Lower lobe of right lung (tissue), 2 donors: ENCODE results near the gene FER1L5. TPM values are rescaled to one million over a fixed set of nuclear protein-coding genes. Genes with fewer than 3 reads are reported as not detected.

Experiments used
- ATAC-seq, 2 donors: fragments of 200-7000 bp; cut with Tn5 transposase; one replicate each; pipeline ENCODE4 v1.9.1; 2020 to 2022; ENCODE audit warnings: mild to moderate bottlenecking in 2 of 2, moderate library complexity in 2 of 2
- DNase-seq: peaks from one replicate; pipeline ENCODE4 v3.0.0-alpha.2; 2020
- H3K27ac ChIP-seq: fragments of 200-600 bp; one replicate; pipeline ENCODE4 v1.8.0; 2022
- H3K27me3 ChIP-seq: fragments of 200-600 bp; one replicate; pipeline ENCODE4 v1.8.0; 2022; ENCODE audit warnings: low read depth
- H3K36me3 ChIP-seq: fragments of 200-600 bp; one replicate; pipeline ENCODE4 v1.8.0; 2022; ENCODE audit warnings: mild to moderate bottlenecking
- H3K4me1 ChIP-seq: fragments of 200-600 bp; one replicate; pipeline ENCODE4 v1.8.0; 2022
- H3K4me3 ChIP-seq: fragments of 200-600 bp; one replicate; pipeline ENCODE4 v1.8.0; 2022; ENCODE audit warnings: mild to moderate bottlenecking
- H3K9me3 ChIP-seq: fragments of 200-600 bp; one replicate; pipeline ENCODE4 v1.8.0; 2022
- intact Hi-C: fragments of 100-400 bp; cut with DNase I; formaldehyde crosslinking; loops from one replicate; pipeline ENCODE4 v1.11.0; 2022
- total RNA-seq: library from RNA; stranded (reverse); fragmentation: NEBNext Ultra II Directional; extraction: Animal tissue kit (Norgen Biotek cat#: 25700); gene quantifications from one replicate; pipeline ENCODE4 v1.2.1, GENCODE V29; 2021
- TF ChIP-seq, protein P1 (sequence below): fragments of 200-600 bp; IDR thresholded peaks from one replicate; pipeline ENCODE4 v1.8.0; 2022; ENCODE audit warnings: antibody characterized with exemption, mild to moderate bottlenecking
- donor health status: DM: no; HTN: yes; CAD: no; lungs with severe emphysema.

The FER1L5 gene
- total RNA-seq, 1 donor from 2014 or later = 0.44 TPM

DNA sequence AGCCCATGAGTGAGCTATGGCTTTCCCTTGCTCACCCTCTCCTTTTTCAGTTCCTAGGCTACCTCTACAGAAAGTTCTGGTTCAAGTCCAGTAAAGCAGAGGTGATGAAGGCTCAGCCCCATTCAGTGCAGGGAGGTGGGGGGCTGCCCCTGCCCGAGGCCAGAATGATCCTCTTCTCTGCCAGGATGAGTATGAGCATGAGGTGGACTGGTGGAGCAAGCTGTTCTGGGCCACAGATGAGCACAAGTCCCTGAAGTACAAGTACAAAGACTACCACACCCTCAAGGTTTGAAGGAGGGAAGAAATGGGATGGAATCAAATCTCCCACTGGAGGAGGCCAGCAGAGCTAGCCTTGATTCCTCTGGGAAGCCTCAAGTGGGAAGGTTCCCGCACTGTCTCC, 54.9 kb downstream of the FER1L5 start:
- no peak for DNase-seq
- no peak for ATAC-seq
- intact Hi-C loops = no loop called here
- no peaks in the 10 kb centered on the region for H3K27me3 ChIP-seq
- H3K9me3 ChIP-seq = no peaks in the 10 kb centered on the region
- no peaks in the 10 kb centered on the region for H3K4me1 ChIP-seq
- H3K36me3 ChIP-seq = peaks cover 12% of the 10 kb centered on the region
- TF ChIP-seq, protein P1, sequence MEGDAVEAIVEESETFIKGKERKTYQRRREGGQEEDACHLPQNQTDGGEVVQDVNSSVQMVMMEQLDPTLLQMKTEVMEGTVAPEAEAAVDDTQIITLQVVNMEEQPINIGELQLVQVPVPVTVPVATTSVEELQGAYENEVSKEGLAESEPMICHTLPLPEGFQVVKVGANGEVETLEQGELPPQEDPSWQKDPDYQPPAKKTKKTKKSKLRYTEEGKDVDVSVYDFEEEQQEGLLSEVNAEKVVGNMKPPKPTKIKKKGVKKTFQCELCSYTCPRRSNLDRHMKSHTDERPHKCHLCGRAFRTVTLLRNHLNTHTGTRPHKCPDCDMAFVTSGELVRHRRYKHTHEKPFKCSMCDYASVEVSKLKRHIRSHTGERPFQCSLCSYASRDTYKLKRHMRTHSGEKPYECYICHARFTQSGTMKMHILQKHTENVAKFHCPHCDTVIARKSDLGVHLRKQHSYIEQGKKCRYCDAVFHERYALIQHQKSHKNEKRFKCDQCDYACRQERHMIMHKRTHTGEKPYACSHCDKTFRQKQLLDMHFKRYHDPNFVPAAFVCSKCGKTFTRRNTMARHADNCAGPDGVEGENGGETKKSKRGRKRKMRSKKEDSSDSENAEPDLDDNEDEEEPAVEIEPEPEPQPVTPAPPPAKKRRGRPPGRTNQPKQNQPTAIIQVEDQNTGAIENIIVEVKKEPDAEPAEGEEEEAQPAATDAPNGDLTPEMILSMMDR = no peak
- no peak overlapping the region for H3K4me3 ChIP-seq
- H3K27ac ChIP-seq = no peak overlapping the region

DNA sequence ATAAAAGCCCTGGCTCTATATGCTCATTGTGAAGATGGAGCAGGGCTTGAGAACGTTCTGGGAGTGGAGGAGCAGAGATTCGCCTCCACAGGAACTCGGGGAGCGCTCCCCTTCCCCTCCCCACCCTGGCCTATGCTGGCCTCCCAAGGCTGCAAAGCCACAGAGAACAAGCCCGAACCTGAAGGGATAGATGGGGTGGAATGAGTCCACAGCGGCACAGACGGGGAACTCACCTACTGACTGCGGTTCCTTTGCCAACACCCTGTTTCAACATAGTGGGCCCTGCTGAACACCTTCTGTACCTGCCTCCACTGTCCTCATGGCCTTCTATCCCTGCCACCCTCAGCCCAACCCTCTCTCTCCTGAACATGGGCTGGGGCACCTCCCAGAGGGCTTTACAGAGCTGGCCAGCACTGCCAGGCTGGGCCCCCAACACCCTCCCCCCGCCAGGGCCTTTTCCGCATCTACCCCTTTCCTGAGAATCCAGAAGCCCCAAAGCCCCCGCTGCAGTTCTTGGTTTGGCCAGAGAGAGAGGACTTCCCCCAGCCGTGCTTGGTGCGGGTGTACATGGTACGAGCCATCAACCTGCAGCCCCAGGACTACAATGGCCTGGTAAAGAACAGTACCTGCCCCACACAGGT, 55.8 kb downstream of the FER1L5 start:
- peaks cover 21% of the 10 kb centered on the region for H3K36me3 ChIP-seq
- intact Hi-C loops = no loop called here
- H3K27ac ChIP-seq = no peak overlapping the region
- H3K4me3 ChIP-seq = no peak overlapping the region
- DNase-seq = no peak
- no peaks in the 10 kb centered on the region for H3K4me1 ChIP-seq
- no peaks in the 10 kb centered on the region for H3K27me3 ChIP-seq
- no peak for ATAC-seq
- TF ChIP-seq, protein P1 = no peak
- H3K9me3 ChIP-seq = no peaks in the 10 kb centered on the region

DNA sequence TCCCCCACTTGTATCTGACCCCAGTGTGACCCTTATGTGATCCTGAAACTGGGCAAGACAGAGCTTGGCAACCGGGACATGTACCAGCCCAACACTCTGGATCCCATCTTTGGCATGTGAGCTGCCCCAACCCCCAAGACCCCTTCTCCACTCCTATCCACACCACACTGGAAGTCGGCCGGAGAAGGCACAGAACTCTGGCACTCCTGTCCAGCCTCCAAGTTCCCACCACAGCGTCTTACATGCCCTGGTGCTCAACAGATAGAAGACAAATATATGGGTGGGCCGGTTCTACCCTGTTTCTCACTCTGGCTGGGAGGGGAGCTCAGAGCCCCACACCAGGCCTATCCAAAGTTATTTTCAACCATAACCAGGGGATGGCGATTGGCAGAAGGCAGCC, 56.5 kb downstream of the FER1L5 start:
- Histone ChIP-seq H3K36me3 (peaks cover 23% of the 10 kb centered on the region), H3K27ac (no peak overlapping the region), H3K4me3 (no peak overlapping the region), H3K27me3 (no peaks in the 10 kb centered on the region), H3K4me1 (no peaks in the 10 kb centered on the region), H3K9me3 (no peaks in the 10 kb centered on the region)
- DNase-seq (no peak), ATAC-seq (no peak)
- intact Hi-C loops = no loop called here
- TF ChIP-seq, protein P1 = no peak

DNA sequence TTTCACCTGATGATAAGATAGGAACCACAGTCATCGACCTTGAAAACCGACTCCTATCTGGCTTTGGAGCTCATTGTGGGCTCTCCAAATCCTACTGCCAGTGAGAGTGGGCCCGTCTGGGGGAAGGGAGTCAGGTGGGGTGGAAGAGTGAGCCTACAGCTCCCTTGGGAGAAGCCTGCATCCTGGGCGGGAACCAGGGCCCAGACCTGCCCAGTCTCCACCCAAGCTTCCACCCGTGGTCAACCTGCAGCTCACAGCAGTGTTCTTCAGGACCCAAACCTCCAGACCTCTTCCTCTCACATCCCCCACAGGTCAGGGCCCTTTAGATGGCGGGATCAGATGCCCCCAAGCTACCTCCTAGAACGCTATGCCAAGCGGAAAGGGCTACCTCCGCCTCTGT, 57.1 kb downstream of the FER1L5 start:
- no peak overlapping the region for H3K27ac ChIP-seq
- H3K9me3 ChIP-seq = no peaks in the 10 kb centered on the region
- TF ChIP-seq, protein P1 = no peak
- ATAC-seq (no peak), DNase-seq (no peak)
- no peak overlapping the region for H3K4me3 ChIP-seq
- no peaks in the 10 kb centered on the region for H3K27me3 ChIP-seq
- intact Hi-C loops = no loop called here
- no peaks in the 10 kb centered on the region for H3K4me1 ChIP-seq
- H3K36me3 ChIP-seq = peaks cover 25% of the 10 kb centered on the region

DNA sequence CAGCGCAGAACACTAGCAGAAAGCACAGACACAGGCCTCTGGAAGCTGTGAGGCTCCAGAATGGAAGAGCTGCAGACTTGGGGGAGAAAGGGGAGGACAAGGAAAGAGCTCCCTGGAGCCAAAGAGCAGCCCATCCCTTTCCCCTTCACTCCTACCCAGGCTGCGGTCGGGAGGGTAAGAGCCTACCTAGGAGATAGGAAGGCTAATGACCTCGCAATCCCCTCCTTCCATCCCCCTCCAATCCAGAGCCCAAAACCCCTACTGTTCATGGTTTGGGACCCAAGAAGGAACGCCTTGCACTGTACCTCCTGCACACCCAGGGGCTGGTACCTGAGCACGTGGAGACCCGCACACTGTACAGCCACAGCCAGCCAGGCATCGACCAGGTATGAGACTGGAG, 57.5 kb downstream of the FER1L5 start:
- Histone ChIP-seq H3K9me3 (no peaks in the 10 kb centered on the region), H3K4me1 (no peaks in the 10 kb centered on the region), H3K27ac (no peak overlapping the region), H3K4me3 (no peak overlapping the region), H3K36me3 (peaks cover 30% of the 10 kb centered on the region), H3K27me3 (no peaks in the 10 kb centered on the region)
- ATAC-seq (no peak), DNase-seq (no peak)
- TF ChIP-seq, protein P1 = no peak
- intact Hi-C loops = no loop called here

DNA sequence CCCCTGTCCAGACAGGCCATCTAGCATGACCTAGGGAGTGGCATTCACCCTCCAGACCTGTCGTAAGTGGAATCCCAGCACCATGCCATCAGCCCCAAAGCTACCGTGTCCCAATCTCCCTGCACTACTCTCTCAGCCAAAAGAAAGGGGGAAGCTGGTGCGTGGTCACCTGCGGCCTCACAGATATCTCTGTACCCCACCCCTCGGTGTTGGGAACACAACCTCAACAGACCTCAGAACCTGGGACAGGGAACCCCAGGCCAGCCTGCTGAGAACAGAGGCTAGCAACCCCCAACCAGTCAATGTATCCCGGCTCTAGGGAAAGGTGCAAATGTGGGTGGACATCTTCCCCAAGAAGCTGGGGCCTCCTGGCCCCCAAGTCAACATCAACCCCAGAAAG, 59.1 kb downstream of the FER1L5 start:
- Histone ChIP-seq H3K9me3 (no peaks in the 10 kb centered on the region), H3K4me1 (no peaks in the 10 kb centered on the region), H3K27ac (no peak overlapping the region), H3K27me3 (no peaks in the 10 kb centered on the region), H3K36me3 (peaks cover 44% of the 10 kb centered on the region), H3K4me3 (no peak overlapping the region)
- TF ChIP-seq, protein P1 = no peak
- intact Hi-C loops = no loop called here
- ATAC-seq (no peak), DNase-seq (no peak)
